ENCODE data around the gene TAS2R41.
"Not testable (repeated sequence)": the region's sequence is repeated elsewhere in the genome, so short reads cannot be mapped to it uniquely, and the experiment has no call there.

Gene TAS2R41

DNA sequence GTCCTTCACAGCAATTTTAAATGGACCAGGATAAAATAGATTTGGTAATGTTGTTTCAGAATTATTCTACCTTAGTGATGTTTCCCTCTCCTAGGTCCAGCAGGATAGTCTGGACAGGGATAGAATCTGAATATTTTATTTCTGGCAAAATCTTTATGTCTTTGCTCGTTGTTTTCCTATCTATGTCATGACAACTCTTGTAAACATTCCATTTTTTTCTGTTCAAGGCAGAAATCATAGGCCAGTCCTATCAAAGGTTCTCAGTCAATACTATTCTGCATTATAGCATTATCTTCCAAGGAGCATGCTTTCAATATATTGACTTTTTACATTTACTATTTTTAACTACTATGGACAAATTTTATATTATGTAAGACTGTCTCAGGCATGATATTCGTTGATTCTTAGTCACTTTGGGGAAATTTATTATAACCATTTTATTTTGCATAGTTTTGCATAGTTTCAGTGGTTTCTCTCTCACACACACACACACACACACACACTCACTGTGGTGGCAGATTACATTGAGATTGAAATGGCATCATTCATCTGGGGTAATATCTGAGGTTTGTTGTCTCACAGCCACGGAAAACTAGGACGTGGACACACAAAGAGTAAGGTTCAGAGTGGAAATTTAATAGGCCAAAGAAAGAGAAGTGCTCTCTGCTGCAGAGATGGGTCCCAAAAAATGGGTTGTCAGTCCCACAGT is 17.2 kb upstream of the TAS2R41 start:
- Histone ChIP-seq H3K27me3 (ENCODE audit: control insufficient read depth, insufficient read depth, low read length) (no peaks in the 10 kb centered on the region), H3K4me1 (ENCODE audit: control insufficient read depth, insufficient read depth, low read length) (no peaks in the 10 kb centered on the region), H3K36me3 (ENCODE audit: control insufficient read depth, insufficient read depth, low read length) (no peaks in the 10 kb centered on the region), H3K27ac (ENCODE audit: low read depth, low read length) (no peak overlapping the region), H3K9ac (ENCODE audit: low read length) (no peak overlapping the region), H3K4me3 (ENCODE audit: low read length) (no peak overlapping the region)

DNA sequence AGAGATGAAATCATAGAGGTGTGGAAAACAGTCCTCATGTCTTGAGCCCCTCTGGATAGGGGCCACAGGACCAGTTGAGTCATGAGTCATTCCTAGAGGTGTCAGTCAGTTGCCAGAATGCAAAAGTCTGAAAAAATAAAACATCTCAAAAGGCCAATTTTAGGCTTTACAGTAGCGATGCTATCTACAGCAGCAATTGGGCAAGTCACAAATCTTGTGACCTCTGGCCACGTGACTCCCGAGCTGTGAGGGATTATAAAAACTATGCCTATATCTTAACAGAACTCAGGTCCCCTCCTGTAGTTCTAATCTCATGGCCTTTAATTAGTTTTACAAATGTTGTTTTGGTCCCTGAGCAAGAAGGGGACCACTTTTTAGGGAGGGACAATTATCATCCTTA is 15.6 kb upstream of the TAS2R41 start:
- Histone ChIP-seq H3K4me3 (ENCODE audit: low read length) (no peak overlapping the region), H3K36me3 (ENCODE audit: control insufficient read depth, insufficient read depth, low read length) (no peaks in the 10 kb centered on the region), H3K4me1 (ENCODE audit: control insufficient read depth, insufficient read depth, low read length) (no peaks in the 10 kb centered on the region), H3K9ac (ENCODE audit: low read length) (no peak overlapping the region), H3K27me3 (ENCODE audit: control insufficient read depth, insufficient read depth, low read length) (no peaks in the 10 kb centered on the region), H3K27ac (ENCODE audit: low read depth, low read length) (no peak overlapping the region)

DNA sequence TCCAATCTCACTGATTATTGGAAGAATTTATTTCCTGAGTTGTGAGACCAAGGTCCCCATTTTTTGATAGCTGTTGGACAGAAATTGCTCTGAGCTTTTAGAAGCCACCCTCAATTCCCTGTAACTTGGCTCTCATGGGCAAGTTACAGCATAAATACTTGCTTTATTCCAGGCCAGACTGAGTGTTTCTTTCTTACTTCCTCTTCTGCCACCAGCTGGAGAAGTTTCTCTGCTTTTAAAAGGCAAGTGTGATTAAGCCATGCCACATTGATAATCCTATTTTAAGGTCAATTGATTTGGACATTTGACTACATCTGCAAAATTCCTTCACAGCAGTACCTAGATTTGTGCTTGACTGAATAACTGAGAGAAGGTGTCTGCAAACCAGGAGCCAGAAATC is 14.1 kb upstream of the TAS2R41 start:
- Histone ChIP-seq H3K9ac (ENCODE audit: low read length) (no peak overlapping the region), H3K27ac (ENCODE audit: low read depth, low read length) (no peak overlapping the region), H3K4me3 (ENCODE audit: low read length) (no peak overlapping the region), H3K27me3 (ENCODE audit: control insufficient read depth, insufficient read depth, low read length) (no peaks in the 10 kb centered on the region), H3K4me1 (ENCODE audit: control insufficient read depth, insufficient read depth, low read length) (no peaks in the 10 kb centered on the region), H3K36me3 (ENCODE audit: control insufficient read depth, insufficient read depth, low read length) (no peaks in the 10 kb centered on the region)

DNA sequence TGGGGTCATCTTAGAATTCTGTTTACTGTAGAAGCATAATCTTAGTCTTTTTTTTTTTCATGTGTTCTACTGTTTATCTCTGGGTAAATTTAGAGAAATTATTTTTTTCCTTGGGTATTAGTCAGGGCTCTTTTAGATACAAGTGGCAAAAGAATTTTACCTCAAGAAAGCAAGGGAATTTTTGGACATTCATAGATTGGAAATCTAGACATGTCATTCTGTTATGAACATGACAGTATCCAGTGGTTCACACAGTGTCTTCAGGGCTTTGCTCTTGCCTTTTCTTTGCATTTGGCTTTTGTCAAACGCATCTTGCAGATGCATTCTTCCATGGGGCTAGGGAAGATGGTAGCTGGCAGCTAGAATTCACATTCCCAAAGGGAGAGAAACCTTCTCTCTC is 13.7 kb upstream of the TAS2R41 start:
- H3K4me3 ChIP-seq (ENCODE audit: low read length) = no peak overlapping the region

DNA sequence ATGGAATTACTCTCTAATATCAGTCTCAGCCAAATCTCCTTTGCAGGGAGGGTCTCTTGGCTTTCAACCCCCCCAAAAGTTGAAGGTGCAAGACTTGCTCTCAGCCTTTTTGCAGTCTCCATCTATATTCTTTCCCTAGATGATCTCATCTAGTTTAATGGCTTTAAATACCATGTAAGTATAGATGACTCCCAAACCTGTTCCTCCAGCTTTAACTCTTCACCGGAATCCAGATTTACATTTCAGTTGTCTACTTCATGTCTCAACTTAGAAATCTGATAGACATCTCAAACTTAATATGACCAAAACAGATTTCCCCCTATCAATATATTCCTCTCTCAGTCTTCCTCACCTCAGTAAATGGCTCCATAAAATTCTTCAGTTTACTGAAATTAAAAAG is 9.9 kb upstream of the TAS2R41 start:
- no peak overlapping the region for H3K9ac ChIP-seq (ENCODE audit: low read length)
- no peak overlapping the region for H3K27ac ChIP-seq (ENCODE audit: low read depth, low read length)
- no peaks in the 10 kb centered on the region for H3K36me3 ChIP-seq (ENCODE audit: control insufficient read depth, insufficient read depth, low read length)

More for the DNA sequence above, 13.7 kb upstream of the TAS2R41 start:
- no peaks in the 10 kb centered on the region for H3K4me1 ChIP-seq (ENCODE audit: control insufficient read depth, insufficient read depth, low read length)
- H3K27ac ChIP-seq (ENCODE audit: low read depth, low read length) = no peak overlapping the region
- no peaks in the 10 kb centered on the region for H3K27me3 ChIP-seq (ENCODE audit: control insufficient read depth, insufficient read depth, low read length)
- H3K36me3 ChIP-seq (ENCODE audit: control insufficient read depth, insufficient read depth, low read length) = no peaks in the 10 kb centered on the region
- H3K9ac ChIP-seq (ENCODE audit: low read length) = no peak overlapping the region

DNA sequence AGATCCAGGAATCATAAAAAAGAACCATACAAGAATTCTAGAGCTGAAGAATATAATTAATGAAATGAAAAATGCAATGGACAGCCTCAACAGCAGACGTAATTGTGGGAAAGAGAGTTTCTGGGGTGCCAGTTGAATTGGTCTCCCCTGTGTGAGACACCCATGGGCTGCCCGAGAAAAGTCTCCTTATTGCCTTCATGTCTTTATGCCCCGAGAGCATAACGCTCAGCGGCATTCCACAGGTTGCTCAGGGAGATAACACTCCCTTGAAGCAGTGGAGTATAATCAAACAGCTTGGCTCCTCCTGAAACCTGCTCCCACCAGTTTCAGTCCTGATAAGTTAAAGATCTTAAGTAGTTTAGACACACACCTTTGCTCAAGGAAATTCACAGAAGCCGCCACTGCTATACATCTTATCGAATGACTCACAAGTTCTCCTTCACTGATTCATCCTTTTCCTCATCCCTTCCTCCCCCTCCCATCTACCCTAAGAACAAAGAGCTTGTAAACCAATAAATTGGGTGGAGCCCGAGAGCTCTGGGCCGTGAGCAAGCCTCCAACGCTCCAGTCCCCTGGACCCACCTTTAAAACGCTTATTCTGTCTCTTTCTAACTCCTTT is 5.5 kb upstream of the TAS2R41 start:
- not testable (repeated sequence) for H3K4me1 ChIP-seq (ENCODE audit: control insufficient read depth, insufficient read depth, low read length); H3K4me3 ChIP-seq (ENCODE audit: low read length); H3K9ac ChIP-seq (ENCODE audit: low read length); H3K36me3 ChIP-seq (ENCODE audit: control insufficient read depth, insufficient read depth, low read length); H3K27ac ChIP-seq (ENCODE audit: low read depth, low read length); H3K27me3 ChIP-seq (ENCODE audit: control insufficient read depth, insufficient read depth, low read length)

More for the DNA sequence above, 9.9 kb upstream of the TAS2R41 start:
- Histone ChIP-seq H3K4me3 (ENCODE audit: low read length) (no peak overlapping the region), H3K4me1 (ENCODE audit: control insufficient read depth, insufficient read depth, low read length) (no peaks in the 10 kb centered on the region), H3K27me3 (ENCODE audit: control insufficient read depth, insufficient read depth, low read length) (no peaks in the 10 kb centered on the region)

DNA sequence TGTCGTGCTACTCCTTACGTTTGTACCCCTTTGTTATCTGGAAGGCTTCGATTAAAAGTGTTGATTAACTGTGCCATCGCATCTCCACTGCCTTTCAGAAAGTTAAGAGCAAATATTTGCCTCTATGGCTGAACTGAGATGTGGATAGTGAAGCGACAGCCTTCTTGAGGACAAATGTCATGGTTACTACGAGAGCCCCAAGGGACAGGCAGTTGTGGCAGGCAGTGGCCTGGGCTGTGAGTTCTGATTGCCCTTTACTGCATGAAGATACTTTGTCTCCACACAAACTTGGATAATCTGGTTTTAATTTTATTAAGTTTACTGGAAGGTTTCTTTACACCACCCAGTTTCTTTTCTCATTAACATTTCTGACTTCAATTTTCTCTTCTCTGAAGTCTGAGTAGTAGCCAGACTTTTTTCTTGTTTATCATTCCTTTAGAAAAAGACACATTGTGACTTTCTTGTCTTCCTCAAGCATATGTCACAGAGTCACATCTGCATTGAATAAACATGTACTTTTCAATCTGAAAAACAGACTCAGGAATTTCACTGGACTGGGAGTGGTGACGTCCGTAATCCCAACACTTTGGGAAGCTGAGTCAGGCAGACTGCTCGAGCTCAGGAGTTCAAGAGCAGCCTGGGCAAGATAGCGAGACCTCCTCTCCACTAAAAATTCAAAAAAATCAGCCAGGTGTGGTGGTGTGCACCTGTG is 1.5 kb downstream of the TAS2R41 start:
- Histone ChIP-seq H3K36me3 (ENCODE audit: control insufficient read depth, insufficient read depth, low read length) (no peaks in the 10 kb centered on the region), H3K27me3 (ENCODE audit: control insufficient read depth, insufficient read depth, low read length) (no peaks in the 10 kb centered on the region), H3K27ac (ENCODE audit: low read depth, low read length) (no peak overlapping the region)

DNA sequence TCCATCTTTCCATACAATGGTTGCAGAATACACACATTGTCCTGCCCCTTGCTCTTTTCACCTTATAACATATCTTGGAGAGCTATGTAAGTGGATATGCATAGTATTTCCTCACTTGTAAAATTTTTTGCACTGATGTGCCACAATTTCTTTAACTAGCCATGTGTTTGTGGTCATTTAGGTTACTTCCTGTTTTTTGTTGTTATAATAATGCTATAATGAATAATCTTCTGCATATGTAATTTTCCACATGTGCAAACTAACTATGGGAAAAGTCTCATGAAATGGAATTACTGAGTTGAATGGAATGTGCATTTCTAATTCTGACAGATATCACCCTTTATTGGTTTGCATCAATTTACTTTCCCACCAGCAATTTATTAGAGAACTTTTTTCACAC is 2.8 kb downstream of the TAS2R41 start:
- no peak overlapping the region for H3K27ac ChIP-seq (ENCODE audit: low read depth, low read length)
- no peak overlapping the region for H3K4me3 ChIP-seq (ENCODE audit: low read length)
- H3K36me3 ChIP-seq (ENCODE audit: control insufficient read depth, insufficient read depth, low read length) = no peaks in the 10 kb centered on the region
- H3K4me1 ChIP-seq (ENCODE audit: control insufficient read depth, insufficient read depth, low read length) = no peaks in the 10 kb centered on the region
- no peak overlapping the region for H3K9ac ChIP-seq (ENCODE audit: low read length)
- H3K27me3 ChIP-seq (ENCODE audit: control insufficient read depth, insufficient read depth, low read length) = no peaks in the 10 kb centered on the region

More for the DNA sequence above, 1.5 kb downstream of the TAS2R41 start:
- no peak overlapping the region for H3K4me3 ChIP-seq (ENCODE audit: low read length)
- H3K9ac ChIP-seq (ENCODE audit: low read length) = no peak overlapping the region
- no peaks in the 10 kb centered on the region for H3K4me1 ChIP-seq (ENCODE audit: control insufficient read depth, insufficient read depth, low read length)

DNA sequence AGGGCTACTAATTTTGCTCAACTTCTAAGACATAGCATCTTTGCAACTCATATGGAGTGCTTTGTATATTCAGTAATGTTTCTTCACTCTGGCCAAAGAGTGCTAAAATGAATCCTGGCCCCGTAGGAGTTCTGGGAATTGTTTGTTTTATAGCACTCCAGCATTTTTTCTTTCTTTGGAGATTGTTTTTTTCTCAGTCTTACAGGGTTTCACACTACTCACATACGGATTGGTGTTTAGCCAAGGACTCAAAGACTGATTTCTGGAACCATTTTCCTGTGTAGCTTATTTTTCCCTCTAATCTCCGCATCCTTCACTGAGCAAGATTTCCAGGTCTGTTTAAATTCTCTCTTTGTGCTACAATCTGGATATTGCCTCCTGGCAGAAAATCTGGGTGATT is 6.4 kb downstream of the TAS2R41 start:
- Histone ChIP-seq H3K27me3 (ENCODE audit: control insufficient read depth, insufficient read depth, low read length) (no peaks in the 10 kb centered on the region), H3K27ac (ENCODE audit: low read depth, low read length) (no peak overlapping the region), H3K4me1 (ENCODE audit: control insufficient read depth, insufficient read depth, low read length) (no peaks in the 10 kb centered on the region)

DNA sequence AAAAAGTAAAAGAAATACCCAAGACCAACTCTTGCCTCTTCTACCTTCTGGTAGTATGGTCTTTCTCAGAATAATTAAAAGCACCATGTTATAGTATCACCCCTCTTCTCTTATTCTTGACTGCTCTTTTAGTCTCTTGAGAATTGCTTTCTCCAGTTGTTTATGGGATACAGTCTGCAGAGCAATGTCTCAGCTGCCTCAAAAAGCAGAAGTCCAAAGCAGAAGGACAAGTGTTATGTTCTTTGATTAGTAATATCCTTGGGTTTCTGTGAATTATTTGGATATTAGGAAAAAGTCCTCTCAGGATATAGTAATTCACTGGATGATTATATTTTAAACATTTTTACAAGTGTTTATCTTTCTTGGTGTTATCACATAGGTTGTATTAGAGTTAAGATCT is 7.4 kb downstream of the TAS2R41 start:
- no peak overlapping the region for H3K27ac ChIP-seq (ENCODE audit: low read depth, low read length)

More for the DNA sequence above, 6.4 kb downstream of the TAS2R41 start:
- Histone ChIP-seq H3K9ac (ENCODE audit: low read length) (no peak overlapping the region), H3K36me3 (ENCODE audit: control insufficient read depth, insufficient read depth, low read length) (no peaks in the 10 kb centered on the region), H3K4me3 (ENCODE audit: low read length) (no peak overlapping the region)

DNA sequence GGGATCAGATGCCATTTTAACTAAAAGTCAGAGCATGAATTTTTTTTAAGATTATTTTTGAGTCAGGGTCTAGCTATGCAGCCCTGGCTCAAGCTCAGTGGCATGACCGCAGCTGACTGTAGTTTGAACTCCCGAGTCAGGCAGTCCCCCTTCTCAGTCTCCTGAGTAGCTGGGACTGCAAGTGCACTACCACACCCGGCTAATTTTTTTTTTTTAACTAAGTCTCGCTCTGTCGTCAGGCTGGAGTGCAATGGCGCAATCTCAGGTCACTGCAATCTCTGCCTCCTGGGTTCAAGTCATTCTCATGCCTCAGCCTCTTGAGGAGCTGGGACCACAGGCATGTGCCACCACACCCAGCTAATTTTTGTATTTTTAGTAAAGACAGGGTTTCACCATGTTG is 7.8 kb downstream of the TAS2R41 start:
- Histone ChIP-seq H3K4me3 (ENCODE audit: low read length) (no peak overlapping the region), H3K4me1 (ENCODE audit: control insufficient read depth, insufficient read depth, low read length) (no peaks in the 10 kb centered on the region), H3K36me3 (ENCODE audit: control insufficient read depth, insufficient read depth, low read length) (no peaks in the 10 kb centered on the region), H3K9ac (ENCODE audit: low read length) (no peak overlapping the region), H3K27ac (ENCODE audit: low read depth, low read length) (no peak overlapping the region), H3K27me3 (ENCODE audit: control insufficient read depth, insufficient read depth, low read length) (no peaks in the 10 kb centered on the region)

More for the DNA sequence above, 7.4 kb downstream of the TAS2R41 start:
- Histone ChIP-seq H3K4me1 (ENCODE audit: control insufficient read depth, insufficient read depth, low read length) (no peaks in the 10 kb centered on the region), H3K4me3 (ENCODE audit: low read length) (no peak overlapping the region), H3K9ac (ENCODE audit: low read length) (no peak overlapping the region), H3K36me3 (ENCODE audit: control insufficient read depth, insufficient read depth, low read length) (no peaks in the 10 kb centered on the region), H3K27me3 (ENCODE audit: control insufficient read depth, insufficient read depth, low read length) (no peaks in the 10 kb centered on the region)

DNA sequence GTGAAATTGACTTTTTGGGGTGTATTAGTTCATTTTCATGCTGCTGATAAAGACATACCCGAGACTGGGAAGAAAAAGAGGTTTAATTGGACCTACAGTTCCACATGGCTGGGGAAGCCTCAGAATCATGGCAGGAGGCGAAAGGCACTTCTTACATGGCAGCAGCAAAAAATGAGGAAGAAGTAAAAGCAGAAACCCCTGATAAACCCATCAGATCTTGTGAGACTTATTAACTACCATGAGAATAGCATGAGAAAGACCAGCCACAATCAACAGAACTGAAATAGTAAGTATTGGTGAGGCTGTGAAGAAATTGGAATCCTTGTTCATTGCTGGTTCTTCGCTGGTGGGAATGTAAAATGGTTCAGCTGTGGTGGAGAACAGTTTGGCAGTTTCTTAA is 8.6 kb downstream of the TAS2R41 start:
- H3K9ac ChIP-seq (ENCODE audit: low read length); H3K27ac ChIP-seq (ENCODE audit: low read depth, low read length); H3K4me3 ChIP-seq (ENCODE audit: low read length): not testable (repeated sequence)

More for the DNA sequence above, 8.6 kb downstream of the TAS2R41 start:
- H3K36me3 ChIP-seq (ENCODE audit: control insufficient read depth, insufficient read depth, low read length); H3K4me1 ChIP-seq (ENCODE audit: control insufficient read depth, insufficient read depth, low read length); H3K27me3 ChIP-seq (ENCODE audit: control insufficient read depth, insufficient read depth, low read length): not testable (repeated sequence)

All from rectal smooth muscle tissue (tissue), 1 donor.